HUES64 (cell line): Measurements from ENCODE around the gene TTC17. TPM values are rescaled to one million over a fixed set of nuclear protein-coding genes. Genes with fewer than 3 reads are reported as not detected.
"Not testable (repeated sequence)": the region's sequence is repeated elsewhere in the genome, so short reads cannot be mapped to it uniquely, and the experiment has no call there.

Experiments
- H3K27ac ChIP-seq: 2 replicates; pipeline ENCODE4 v1.7.0; 2013; ENCODE audit warnings: low read depth, low read length, inconsistent platforms
- H3K27me3 ChIP-seq: 2 replicates; pipeline ENCODE4 v1.6.1; 2013; ENCODE audit warnings: mild to moderate bottlenecking, low read length; ENCODE audit not compliant: insufficient read depth
- H3K36me3 ChIP-seq: 2 replicates; pipeline ENCODE4 v1.6.1; 2013; ENCODE audit warnings: mild to moderate bottlenecking, low read length; ENCODE audit not compliant: insufficient read depth
- H3K4me1 ChIP-seq: 2 replicates; pipeline ENCODE4 v1.6.1; 2013; ENCODE audit warnings: mild to moderate bottlenecking, low read length, moderate library complexity; ENCODE audit not compliant: insufficient read depth
- H3K4me3 ChIP-seq: 2 replicates; pipeline ENCODE4 v1.5.1; 2013; ENCODE audit warnings: mild to moderate bottlenecking, low read length, moderate library complexity
- H3K9ac ChIP-seq: 2 replicates; pipeline ENCODE4 v1.6.1; 2013; ENCODE audit warnings: mild to moderate bottlenecking, low read depth, low read length
- H3K9me3 ChIP-seq: 2 replicates; pipeline ENCODE4 v1.6.1; 2013; ENCODE audit warnings: low read depth, low read length; ENCODE audit not compliant: insufficient read depth
- WGBS: fragments of 150-250, 120-280 bp; methylation state at CpG from one replicate; pipeline ENCODE4 v1.1.7; 2013; ENCODE audit warnings: missing lambda C conversion rate; 5-methylcytosine and 5-hydroxymethylcytosine counted together
- polyA plus RNA-seq, 2 experiments: library from polyadenylated mRNA; stranded (reverse); fragments of 50-300 nt; gene quantifications; one replicate each; pipeline ENCODE4 v1.2.3, GENCODE V29; 2013

TTC17 gene
- polyA plus RNA-seq (2013, experiment 1 of 2) = 36.8 TPM
- polyA plus RNA-seq (2013, experiment 2 of 2) = 47.2 TPM

GRCh38 chr11:43358801-43359421, at the start of gene TTC17:
TTC17 (plus strand) TSS chr11:43358920; CDS start chr11:43358955, 35 bp downstream.
- H3K9ac ChIP-seq = peak within 1 kb of the TSS; percentile 96
- peaks cover 10% of the 10 kb centered on the region; the same call in 1 of the 2 replicates for H3K36me3 ChIP-seq
- H3K4me3 ChIP-seq = peak within 1 kb of the TSS; percentile 78
- H3K27me3 ChIP-seq = no peaks in the 10 kb centered on the region
- peak within 1 kb of the TSS; percentile 89 for H3K27ac ChIP-seq
- peaks cover 19% of the 10 kb centered on the region for H3K4me1 ChIP-seq
- under 1% methylated on average over 58 of the region's 58 CpGs for WGBS
- no peaks in the 10 kb centered on the region for H3K9me3 ChIP-seq

GRCh38 chr11:43311791-43312607, 46.7 kb upstream of the TTC17 start, which contains the start of gene API5:
API5 (plus strand) TSS chr11:43311996; CDS start chr11:43312128, 132 bp downstream.
- Histone ChIP-seq H3K9me3 (no peaks in the 10 kb centered on the region), H3K27me3 (no peaks in the 10 kb centered on the region), H3K36me3 (peaks cover 8% of the 10 kb centered on the region), H3K27ac (peak within 1 kb of the TSS; percentile 81), H3K4me1 (peaks cover 9% of the 10 kb centered on the region; the same call in 1 of the 2 replicates), H3K9ac (peak within 1 kb of the TSS; percentile 94), H3K4me3 (peak within 1 kb of the TSS; percentile 77)
- under 1% methylated on average over 60 of the region's 60 CpGs for WGBS

- Histone ChIP-seq H3K4me3 (no peak overlapping the region), H3K9me3 (no peaks in the 10 kb centered on the region), H3K36me3 (peaks cover 38% of the 10 kb centered on the region), H3K4me1 (peaks cover 9% of the 10 kb centered on the region; the same call in 1 of the 2 replicates), H3K27me3 (no peaks in the 10 kb centered on the region), H3K27ac (no peak overlapping the region), H3K9ac (no peak overlapping the region)
- no CpG with 5 or more reads among the region's 2 CpGs for WGBS
Observed at GRCh38 chr11:43315966-43316365, 42.8 kb upstream of the TTC17 start.

GRCh38 chr11:43316451-43316850, 42.3 kb upstream of the TTC17 start:
- H3K27ac ChIP-seq = no peak overlapping the region
- H3K36me3 ChIP-seq = peaks cover 42% of the 10 kb centered on the region
- H3K4me1 ChIP-seq = peaks cover 8% of the 10 kb centered on the region; the same call in 1 of the 2 replicates
- no peak overlapping the region for H3K4me3 ChIP-seq
- H3K27me3 ChIP-seq = no peaks in the 10 kb centered on the region
- 94% methylated on average over 6 of the region's 6 CpGs for WGBS
- no peaks in the 10 kb centered on the region for H3K9me3 ChIP-seq
- no peak overlapping the region for H3K9ac ChIP-seq

- H3K4me3 ChIP-seq = no peak overlapping the region
- no peak overlapping the region for H3K9ac ChIP-seq
- no peaks in the 10 kb centered on the region for H3K9me3 ChIP-seq
- H3K27ac ChIP-seq = no peak overlapping the region
- no peaks in the 10 kb centered on the region for H3K4me1 ChIP-seq
- no peaks in the 10 kb centered on the region for H3K27me3 ChIP-seq
- 93% methylated on average over 2 of the region's 2 CpGs for WGBS
- peaks cover 100% of the 10 kb centered on the region for H3K36me3 ChIP-seq
Observed at GRCh38 chr11:43327987-43328386, 30.7 kb upstream of the TTC17 start.

GRCh38 chr11:43328482-43328881, 30.2 kb upstream of the TTC17 start:
- H3K36me3 ChIP-seq = peaks cover 100% of the 10 kb centered on the region
- WGBS = 90% methylated on average over 2 of the region's 2 CpGs

GRCh38 chr11:43341159-43341558, 17.6 kb upstream of the TTC17 start:
- peaks cover 62% of the 10 kb centered on the region for H3K36me3 ChIP-seq
- no peak overlapping the region for H3K27ac ChIP-seq
- 0 out of 2 replicates have a peak, but pooled peaks cover 2% of the 10 kb centered on the region for H3K9me3 ChIP-seq
- H3K27me3 ChIP-seq = no peaks in the 10 kb centered on the region
- no peaks in the 10 kb centered on the region for H3K4me1 ChIP-seq
- no peak overlapping the region for H3K4me3 ChIP-seq
- H3K9ac ChIP-seq = no peak overlapping the region

More at GRCh38 chr11:43328482-43328881, 30.2 kb upstream of the TTC17 start:
- no peaks in the 10 kb centered on the region for H3K9me3 ChIP-seq
- no peaks in the 10 kb centered on the region for H3K4me1 ChIP-seq
- no peak overlapping the region for H3K4me3 ChIP-seq
- H3K9ac ChIP-seq = no peak overlapping the region
- no peaks in the 10 kb centered on the region for H3K27me3 ChIP-seq
- no peak overlapping the region for H3K27ac ChIP-seq

GRCh38 chr11:43351426-43351825, 7.3 kb upstream of the TTC17 start:
- WGBS = no CpG with 5 or more reads among the region's 17 CpGs
- H3K36me3 ChIP-seq, H3K27me3 ChIP-seq, H3K27ac ChIP-seq, H3K9me3 ChIP-seq, H3K4me1 ChIP-seq, H3K4me3 ChIP-seq, H3K9ac ChIP-seq: not testable (repeated sequence)

GRCh38 chr11:43354311-43354710, 4.4 kb upstream of the TTC17 start:
- no peak overlapping the region for H3K9ac ChIP-seq
- no peak overlapping the region for H3K4me3 ChIP-seq
- WGBS = no CpG with 5 or more reads among the region's 4 CpGs
- H3K4me1 ChIP-seq = peaks cover 16% of the 10 kb centered on the region
- no peaks in the 10 kb centered on the region for H3K36me3 ChIP-seq
- no peak overlapping the region for H3K27ac ChIP-seq
- 0 out of 2 replicates have a peak, but pooled peaks cover 4% of the 10 kb centered on the region for H3K9me3 ChIP-seq
- H3K27me3 ChIP-seq = no peaks in the 10 kb centered on the region

- H3K9ac ChIP-seq = no peak overlapping the region
- no peak overlapping the region for H3K4me3 ChIP-seq
- peaks cover 29% of the 10 kb centered on the region for H3K4me1 ChIP-seq
- H3K36me3 ChIP-seq = 0 out of 2 replicates have a peak, but pooled peaks cover 3% of the 10 kb centered on the region
- H3K9me3 ChIP-seq = 0 out of 2 replicates have a peak, but pooled peaks cover 4% of the 10 kb centered on the region
- no peak overlapping the region for H3K27ac ChIP-seq
- no peaks in the 10 kb centered on the region for H3K27me3 ChIP-seq
Observed at GRCh38 chr11:43356336-43356735, 2.4 kb upstream of the TTC17 start.

- peak overlapping the region; percentile 96 for H3K9ac ChIP-seq
- H3K4me1 ChIP-seq = peaks cover 19% of the 10 kb centered on the region
- no peaks in the 10 kb centered on the region for H3K27me3 ChIP-seq
- H3K36me3 ChIP-seq = 0 out of 2 replicates have a peak, but pooled peaks cover 7% of the 10 kb centered on the region
- H3K4me3 ChIP-seq = peak overlapping the region; percentile 78
- H3K9me3 ChIP-seq = no peaks in the 10 kb centered on the region
- 18% methylated on average over 15 of the region's 16 CpGs for WGBS
- H3K27ac ChIP-seq = peak overlapping the region; percentile 14; the same call in 1 of the 2 replicates
Observed at GRCh38 chr11:43358279-43358800, 380 bp upstream of the TTC17 start.
